H9 (cell line): ENCODE results near the gene DAB2IP. TPM values are rescaled to one million over a fixed set of nuclear protein-coding genes. Genes with fewer than 3 reads are reported as not detected.
A peak's percentile ranks its signal among the peaks of the same experiment; 100 is the strongest.

Experiments used
- DNase-seq: peaks from one replicate; pipeline ENCODE4 v3.0.0-alpha.2; 2017
- H2AFZ ChIP-seq: one replicate; pipeline ENCODE4 v1.6.1; 2013; ENCODE audit warnings: mild to moderate bottlenecking, low read length, control low read depth, moderate library complexity
- H2AK5ac ChIP-seq: 2 replicates; pipeline ENCODE4 v1.6.1; 2013; ENCODE audit warnings: low read length, control low read depth, mixed read lengths; ENCODE audit not compliant: insufficient read length
- H2BK120ac ChIP-seq: one replicate; pipeline ENCODE4 v1.6.1; 2013; ENCODE audit warnings: low read depth, mild to moderate bottlenecking, low read length, control low read depth, inconsistent platforms; ENCODE audit not compliant: poor library complexity, severe bottlenecking
- H2BK12ac ChIP-seq: 2 replicates; pipeline ENCODE4 v1.6.1; 2013; ENCODE audit warnings: low read length, control low read depth, mixed read lengths, low read depth; ENCODE audit not compliant: insufficient read length
- H2BK15ac ChIP-seq: 2 replicates; pipeline ENCODE4 v1.6.1; 2013; ENCODE audit warnings: low read depth, low read length, control low read depth
- H2BK20ac ChIP-seq: one replicate; pipeline ENCODE4 v1.6.1; 2013; ENCODE audit warnings: low read depth, mild to moderate bottlenecking, low read length, control low read depth, inconsistent platforms; ENCODE audit not compliant: poor library complexity, severe bottlenecking
- H2BK5ac ChIP-seq: 2 replicates; pipeline ENCODE4 v1.6.1; 2013; ENCODE audit warnings: low read length, control low read depth, mixed read lengths; ENCODE audit not compliant: insufficient read length
- H3K14ac ChIP-seq: 2 replicates; pipeline ENCODE4 v1.6.1; 2013; ENCODE audit warnings: low read length, control low read depth; ENCODE audit not compliant: insufficient read depth
- H3K18ac ChIP-seq: 2 replicates; pipeline ENCODE4 v1.6.1; 2013; ENCODE audit warnings: low read depth, mild to moderate bottlenecking, mixed read lengths, low read length, control low read depth; ENCODE audit not compliant: insufficient read length
- H3K23ac ChIP-seq: 2 replicates; pipeline ENCODE4 v1.6.1; 2013; ENCODE audit warnings: low read length, control low read depth, mixed read lengths, low read depth; ENCODE audit not compliant: insufficient read length
- H3K23me2 ChIP-seq: 2 replicates; pipeline ENCODE4 v1.6.1; 2013; ENCODE audit warnings: low read depth, mild to moderate bottlenecking, mixed read lengths, low read length, control low read depth; ENCODE audit not compliant: insufficient read length, poor library complexity, severe bottlenecking
- H3K27ac ChIP-seq: 2 replicates; pipeline ENCODE4 v1.5.1; 2013; ENCODE audit warnings: low read length, control low read depth, mixed read lengths, low read depth; ENCODE audit not compliant: insufficient read length
- H3K27me3 ChIP-seq: 2 replicates; pipeline ENCODE4 v1.6.1; 2013; ENCODE audit warnings: low read length, control low read depth, inconsistent platforms; ENCODE audit not compliant: insufficient read depth
- H3K4ac ChIP-seq: 2 replicates; pipeline ENCODE4 v1.6.1; 2013; ENCODE audit warnings: low read depth, mild to moderate bottlenecking, control low read depth, inconsistent platforms, low read length, moderate library complexity
- H3K4me1 ChIP-seq: 2 replicates; pipeline ENCODE4 v1.6.1; 2013; ENCODE audit warnings: low read length, control low read depth, inconsistent platforms; ENCODE audit not compliant: insufficient read depth
- H3K4me2 ChIP-seq: 2 replicates; pipeline ENCODE4 v1.6.1; 2013; ENCODE audit warnings: low read length, control low read depth, mixed read lengths; ENCODE audit not compliant: insufficient read length, insufficient read depth
- H3K56ac ChIP-seq: 2 replicates; pipeline ENCODE4 v1.6.1; 2013; ENCODE audit warnings: low read depth, mild to moderate bottlenecking, mixed read lengths, low read length, control low read depth; ENCODE audit not compliant: insufficient read length
- H3K79me1 ChIP-seq: 2 replicates; pipeline ENCODE4 v1.6.1; 2013; ENCODE audit warnings: low read depth, mild to moderate bottlenecking, moderate library complexity, low read length, control low read depth, inconsistent platforms; ENCODE audit not compliant: insufficient read depth, poor library complexity, severe bottlenecking
- H3K79me2 ChIP-seq: 2 replicates; pipeline ENCODE4 v1.6.1; 2013; ENCODE audit warnings: low read length, control low read depth, inconsistent platforms; ENCODE audit not compliant: insufficient read depth
- H3K9ac ChIP-seq: 2 replicates; pipeline ENCODE4 v1.6.1; 2013; ENCODE audit warnings: low read length, control low read depth, mixed read lengths; ENCODE audit not compliant: insufficient read length; ENCODE audit errors: extremely low read depth
- H3K9me3 ChIP-seq: one replicate; pipeline ENCODE4 v1.6.1; 2013; ENCODE audit warnings: low read depth, low read length, inconsistent platforms; ENCODE audit not compliant: control insufficient read depth
- H3T11ph ChIP-seq: one replicate; pipeline ENCODE4 v1.6.1; 2013; ENCODE audit warnings: mild to moderate bottlenecking, low read length, control low read depth, inconsistent platforms
- H4K20me1 ChIP-seq: one replicate; pipeline ENCODE4 v1.6.1; 2013; ENCODE audit not compliant: control insufficient read depth, insufficient read length, insufficient read depth
- H4K5ac ChIP-seq: 2 replicates; pipeline ENCODE4 v1.6.1; 2013; ENCODE audit warnings: low read depth, mild to moderate bottlenecking, mixed read lengths, low read length, control low read depth; ENCODE audit not compliant: insufficient read length
- H4K8ac ChIP-seq: replicated peaks from 2 replicates; pipeline ENCODE4 v1.6.1; 2013; ENCODE audit warnings: low read length, control low read depth, mixed read lengths, low read depth; ENCODE audit not compliant: insufficient read length
- H4K91ac ChIP-seq: 2 replicates; pipeline ENCODE4 v1.6.1; 2013; ENCODE audit warnings: low read depth, mild to moderate bottlenecking, moderate library complexity, mixed read lengths, low read length, control low read depth; ENCODE audit not compliant: insufficient read length
- H3K27ac Mint-ChIP-seq, 3 experiments: 2 replicates in 2 of 3; 3 replicates in 1 of 3; pipeline ENCODE4 v1.8.0; 2020 to 2021; ENCODE audit warnings: mixed read lengths in 3 of 3, mild to moderate bottlenecking in 1 of 3, moderate library complexity in 1 of 3
- H3K27me3 Mint-ChIP-seq: 2 replicates; pipeline ENCODE4 v1.8.0; 2021; ENCODE audit warnings: low read depth, mild to moderate bottlenecking, moderate library complexity, mixed read lengths
- H3K36me3 Mint-ChIP-seq, 3 experiments: 2 replicates in 2 of 3; 3 replicates in 1 of 3; pipeline ENCODE4 v1.8.0; 2020 to 2021; ENCODE audit warnings: low read depth in 3 of 3, mixed read lengths in 3 of 3; ENCODE audit not compliant: insufficient read depth in 1 of 3
- H3K4me1 Mint-ChIP-seq, 2 experiments: 2 replicates each; pipeline ENCODE4 v1.8.0; 2020; ENCODE audit warnings: mixed read lengths in 2 of 2
- H3K4me3 Mint-ChIP-seq, 2 experiments: 2 replicates in 1 of 2; 3 replicates in 1 of 2; pipeline ENCODE4 v1.8.0; 2020 to 2021; ENCODE audit warnings: mild to moderate bottlenecking in 2 of 2, mixed read lengths in 2 of 2, moderate library complexity in 1 of 2
- H3K9me3 Mint-ChIP-seq, 2 experiments: 2 replicates in 1 of 2; 3 replicates in 1 of 2; pipeline ENCODE4 v1.8.0; 2020; ENCODE audit warnings: mild to moderate bottlenecking in 2 of 2, mixed read lengths in 2 of 2, moderate library complexity in 1 of 2
- CTCF ChIP-seq: fragments of 200-600 bp; sonication (generic); conservative IDR thresholded peaks from 3 replicates; pipeline ENCODE4 v1.8.0; 2021; ENCODE audit warnings: antibody characterized with exemption, mild to moderate bottlenecking
- WGBS: extraction: QIAGEN DNeasy Blood & Tissue Kit; methylation state at CpG from one replicate; pipeline ENCODE4 v1.1.7; 2013; ENCODE audit warnings: missing lambda C conversion rate, low lambda C conversion rate, mixed read lengths; ENCODE audit not compliant: insufficient read length; ENCODE audit errors: extremely low coverage; 5-methylcytosine and 5-hydroxymethylcytosine counted together
- total RNA-seq: library from RNA; stranded (reverse); gene quantifications from 2 replicates; pipeline ENCODE4 v1.2.1, GENCODE V29; 2021

DAB2IP gene
- total RNA-seq, 1 experiment from 2014 or later, result 22.6 TPM

- Histone ChIP-seq H3K79me2 (no peaks in the 10 kb centered on the region), H3K9me3 (no peaks in the 10 kb centered on the region), H3K9ac (no peak overlapping the region), H4K20me1 (no peaks in the 10 kb centered on the region), H3K23me2 (no peaks in the 10 kb centered on the region), H3T11ph (no peak overlapping the region), H2BK12ac (no peak overlapping the region), H3K27me3 (no peaks in the 10 kb centered on the region), H3K14ac (no peak overlapping the region), H3K27ac (no peak overlapping the region), H2BK15ac (no peak overlapping the region), H2BK5ac (no peak overlapping the region), H2BK120ac (no peak overlapping the region), H2AK5ac (no peak overlapping the region), H3K23ac (no peak overlapping the region), H2BK20ac (no peak overlapping the region), H3K4ac (no peak overlapping the region), H4K91ac (no peak overlapping the region), H3K4me1 (peaks cover 2% of the 10 kb centered on the region; the same call in 1 of the 2 replicates), H3K79me1 (no peaks in the 10 kb centered on the region), H2AFZ (no peak overlapping the region), H3K18ac (no peak overlapping the region), H4K5ac (no peak overlapping the region), H4K8ac (no peak overlapping the region), H3K4me2 (no peak overlapping the region), H3K56ac (no peak overlapping the region)
- no peak for TF ChIP-seq CTCF
- peak; percentile 27 for DNase-seq
- Mint-ChIP-seq H3K27me3 (no peaks in the 10 kb centered on the region; the same call in 1 of the 2 replicates), H3K4me3 (no peak overlapping the region), H3K9me3 (no peaks in the 10 kb centered on the region; a peak in 1 of 5 replicates), H3K4me1 (peaks cover 45 to 47% of the 10 kb centered on the region in 2 experiments), H3K36me3 (peaks cover 20 to 45% (median 34%) of the 10 kb centered on the region in 3 experiments; a peak in 6 of 7 replicates), H3K27ac (peak overlapping the region in 1 of 3 experiments; percentile 85; a peak in 2 of 7 replicates)
- WGBS, result no CpG with 5 or more reads among the region's 17 CpGs
These were observed 131.2 kb downstream of the DAB2IP start for GRCh38 chr9:121782514-121783110.
